GM12878 (cell line): Measurements from ENCODE around the gene CAMKK1. TPM values are rescaled to one million over a fixed set of nuclear protein-coding genes. Genes with fewer than 3 reads are reported as not detected.
A peak's percentile ranks its signal among the peaks of the same experiment; 100 is the strongest.

ENCODE experiments used
- CBX3 ChIP-seq: fragments of 200-600 bp; sonication (generic); IDR thresholded peaks from 2 replicates; pipeline ENCODE4 v1.6.1; 2016; ENCODE audit warnings: low read depth, borderline replicate concordance
- EGR1 ChIP-seq, 2 experiments: IDR thresholded peaks; 1 replicate in 1 of 2; 2 replicates in 1 of 2; pipeline ENCODE4 v1.6.1; 2011 to 2012; ENCODE audit warnings: low read depth in 2 of 2, low read length in 2 of 2, borderline replicate concordance in 1 of 2, mild to moderate bottlenecking in 1 of 2, moderate library complexity in 1 of 2
- GABPA ChIP-seq: IDR thresholded peaks from 2 replicates; pipeline ENCODE4 v1.6.1; 2014; ENCODE audit warnings: antibody characterized with exemption, low read depth, mild to moderate bottlenecking, inconsistent platforms
- IKZF1 ChIP-seq: fragments of 450-650 bp; conservative IDR thresholded peaks from 2 replicates; pipeline ENCODE4 v1.6.1; 2017; ENCODE audit warnings: antibody characterized with exemption, mild to moderate bottlenecking
- JUNB ChIP-seq: IDR thresholded peaks from 2 replicates; pipeline ENCODE4 v1.6.1; 2016; ENCODE audit warnings: antibody characterized with exemption, mild to moderate bottlenecking
- LARP7 ChIP-seq: fragments of 450-650 bp; IDR thresholded peaks from 2 replicates; pipeline ENCODE4 v1.6.1; 2017; ENCODE audit warnings: mild to moderate bottlenecking
- MEF2B ChIP-seq: fragments of 450-650 bp; IDR thresholded peaks from 2 replicates; pipeline ENCODE4 v1.6.1; 2018; ENCODE audit warnings: mild to moderate bottlenecking, moderate library complexity; ENCODE audit not compliant: partially characterized antibody, poor library complexity, severe bottlenecking
- NFIC ChIP-seq: IDR thresholded peaks from 2 replicates; pipeline ENCODE4 v1.6.1; 2012; ENCODE audit warnings: low read depth, mild to moderate bottlenecking, inconsistent platforms, low read length, moderate library complexity
- PAX8 ChIP-seq: fragments of 450-650 bp; IDR thresholded peaks from 2 replicates; pipeline ENCODE4 v1.6.1; 2017; ENCODE audit warnings: mild to moderate bottlenecking, moderate library complexity
- PML ChIP-seq: IDR thresholded peaks from 2 replicates; pipeline ENCODE4 v1.6.1; 2012; ENCODE audit warnings: low read length, inconsistent platforms
- RBBP5 ChIP-seq: fragments of 200-600 bp; sonication (generic); conservative IDR thresholded peaks from 2 replicates; pipeline ENCODE4 v1.6.1; 2016
- RELA ChIP-seq: fragments of 450-650 bp; IDR thresholded peaks from 2 replicates; pipeline ENCODE4 v1.8.0; 2014; ENCODE audit warnings: borderline replicate concordance; ENCODE audit not compliant: partially characterized antibody
- SIX5 ChIP-seq: IDR thresholded peaks from 2 replicates; pipeline ENCODE4 v1.6.1; 2011; ENCODE audit warnings: mild to moderate bottlenecking, low read depth, low read length, moderate library complexity; ENCODE audit not compliant: severe bottlenecking
- SMAD5 ChIP-seq: IDR thresholded peaks from 2 replicates; pipeline ENCODE4 v1.6.1; 2016; ENCODE audit warnings: antibody characterized with exemption, low read depth
- SMC3 ChIP-seq: IDR thresholded peaks from 2 replicates; pipeline ENCODE4 v1.6.1; 2011; ENCODE audit warnings: low read length, improper control_type of control experiment, borderline replicate concordance
- ZBED1 ChIP-seq: IDR thresholded peaks from 2 replicates; pipeline ENCODE4 v1.6.1; 2016; ENCODE audit warnings: borderline replicate concordance
- ZNF24 ChIP-seq: fragments of 450-650 bp; IDR thresholded peaks from 2 replicates; pipeline ENCODE4 v1.6.1; 2017; ENCODE audit warnings: antibody characterized with exemption, mild to moderate bottlenecking
- ZZZ3 ChIP-seq: IDR thresholded peaks from 2 replicates; pipeline ENCODE4 v1.6.1; 2011; ENCODE audit warnings: low read depth; ENCODE audit not compliant: control insufficient read depth, insufficient read length
- polyA plus RNA-seq, 11 experiments: library from polyadenylated mRNA; depleted of rRNA in 4 of 11; unstranded in 6 of 11; stranded (reverse) in 5 of 11; fragments of >200 nt; fragmentation: Nextera tagmentation in 4 of 11; fragmentation: Illumina TruSeq in 1 of 11; extraction: Ambion mirVana in 4 of 11; extraction: Trizol in 1 of 11; gene quantifications; 1 replicate in 1 of 11; 2 replicates in 10 of 11; pipeline versions ENCODE4 v1.2.1 to v1.2.3, GENCODE V29; 2011 to 2016; ENCODE audit warnings: inconsistent platforms in 2 of 11, missing spikeins in 2 of 11, low read depth in 1 of 11
- total RNA-seq, 4 experiments: library from RNA; depleted of rRNA in 3 of 4; stranded (reverse); fragments of >200 nt in 3 of 4; fragmentation: Illumina TruSeq in 1 of 4; extraction: Trizol in 1 of 4; gene quantifications; 2 replicates each; pipeline versions ENCODE4 v1.2.1 to v1.2.3, GENCODE V29; 2013 to 2021
- TF ChIP-seq, protein P1 (sequence below): IDR thresholded peaks from 2 replicates; pipeline ENCODE4 v1.6.1; 2012; ENCODE audit warnings: mild to moderate bottlenecking, low read depth, low read length
- TF ChIP-seq, protein P2 (sequence below): IDR thresholded peaks from 2 replicates; pipeline ENCODE4 v1.6.1; 2011; ENCODE audit warnings: low read depth, low read length, improper control_type of control experiment, borderline replicate concordance
- TF ChIP-seq, protein P3 (sequence below): fragments of 450-650 bp; IDR thresholded peaks from 2 replicates; pipeline ENCODE4 v1.6.1; 2017; ENCODE audit warnings: borderline replicate concordance
- TF ChIP-seq, protein P4 (sequence below): fragments of 450-650 bp; IDR thresholded peaks from 2 replicates; pipeline ENCODE4 v1.6.1; 2014; ENCODE audit warnings: mild to moderate bottlenecking
- TF ChIP-seq, protein P5 (sequence below): fragments of 450-650 bp; IDR thresholded peaks from 2 replicates; pipeline ENCODE4 v1.6.1; 2016; ENCODE audit warnings: mild to moderate bottlenecking

Gene CAMKK1
- total and polyA plus RNA-seq, 10 of the 15 experiments (the other 5 are each of a cell fraction or from before 2014, with no cell fraction given), result 0.06 to 0.84 (median 0.37) TPM

DNA sequence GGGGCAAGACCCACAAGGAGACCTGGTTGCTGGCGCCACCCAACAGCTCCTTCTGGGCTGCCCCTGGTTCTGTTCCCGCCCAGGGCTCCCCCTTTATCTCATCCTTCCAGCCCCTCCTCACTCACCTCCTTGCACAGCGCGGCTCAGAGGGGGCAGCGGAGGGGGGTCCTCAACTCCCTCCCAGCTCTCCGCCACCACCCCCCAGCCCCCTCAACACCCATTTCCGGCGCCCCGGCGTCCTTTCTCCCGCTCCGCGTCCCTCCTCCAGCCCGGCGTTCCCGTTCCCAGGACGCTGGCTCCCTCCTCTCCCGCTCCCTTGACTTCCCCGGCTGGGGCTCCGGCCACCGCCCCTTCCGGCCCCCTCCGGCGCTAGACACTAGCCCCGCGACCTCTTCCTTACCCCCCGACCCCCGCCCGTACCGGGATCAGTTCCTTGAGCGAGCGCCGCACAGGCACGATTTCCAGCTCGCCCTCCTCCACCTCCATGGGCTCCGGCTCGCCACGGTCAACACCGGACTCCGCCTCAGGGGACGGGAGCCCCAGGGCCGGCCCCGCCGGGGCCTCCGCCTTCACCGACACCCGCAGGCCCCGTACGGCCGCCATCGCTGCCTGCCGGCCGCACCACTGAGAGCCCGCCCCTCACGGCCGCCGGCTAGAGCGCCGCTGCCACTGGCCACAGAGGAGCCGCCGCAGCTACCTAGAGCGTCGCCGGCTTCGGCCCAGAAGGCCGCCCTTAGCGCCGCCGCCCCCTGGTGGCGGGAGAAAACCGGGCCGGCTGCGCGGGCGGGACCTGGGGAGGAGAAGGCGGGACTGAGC is 47.0 kb downstream of the CAMKK1 start, which contains the start of gene NCBP3 (continued):
- TF ChIP-seq, protein P1, sequence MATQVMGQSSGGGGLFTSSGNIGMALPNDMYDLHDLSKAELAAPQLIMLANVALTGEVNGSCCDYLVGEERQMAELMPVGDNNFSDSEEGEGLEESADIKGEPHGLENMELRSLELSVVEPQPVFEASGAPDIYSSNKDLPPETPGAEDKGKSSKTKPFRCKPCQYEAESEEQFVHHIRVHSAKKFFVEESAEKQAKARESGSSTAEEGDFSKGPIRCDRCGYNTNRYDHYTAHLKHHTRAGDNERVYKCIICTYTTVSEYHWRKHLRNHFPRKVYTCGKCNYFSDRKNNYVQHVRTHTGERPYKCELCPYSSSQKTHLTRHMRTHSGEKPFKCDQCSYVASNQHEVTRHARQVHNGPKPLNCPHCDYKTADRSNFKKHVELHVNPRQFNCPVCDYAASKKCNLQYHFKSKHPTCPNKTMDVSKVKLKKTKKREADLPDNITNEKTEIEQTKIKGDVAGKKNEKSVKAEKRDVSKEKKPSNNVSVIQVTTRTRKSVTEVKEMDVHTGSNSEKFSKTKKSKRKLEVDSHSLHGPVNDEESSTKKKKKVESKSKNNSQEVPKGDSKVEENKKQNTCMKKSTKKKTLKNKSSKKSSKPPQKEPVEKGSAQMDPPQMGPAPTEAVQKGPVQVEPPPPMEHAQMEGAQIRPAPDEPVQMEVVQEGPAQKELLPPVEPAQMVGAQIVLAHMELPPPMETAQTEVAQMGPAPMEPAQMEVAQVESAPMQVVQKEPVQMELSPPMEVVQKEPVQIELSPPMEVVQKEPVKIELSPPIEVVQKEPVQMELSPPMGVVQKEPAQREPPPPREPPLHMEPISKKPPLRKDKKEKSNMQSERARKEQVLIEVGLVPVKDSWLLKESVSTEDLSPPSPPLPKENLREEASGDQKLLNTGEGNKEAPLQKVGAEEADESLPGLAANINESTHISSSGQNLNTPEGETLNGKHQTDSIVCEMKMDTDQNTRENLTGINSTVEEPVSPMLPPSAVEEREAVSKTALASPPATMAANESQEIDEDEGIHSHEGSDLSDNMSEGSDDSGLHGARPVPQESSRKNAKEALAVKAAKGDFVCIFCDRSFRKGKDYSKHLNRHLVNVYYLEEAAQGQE, result no peak
- peak; percentile 32; the same call in 1 of the 2 replicates for TF ChIP-seq ZBED1
- no peak for TF ChIP-seq JUNB
- TF ChIP-seq RBBP5, result no peak
- peak; percentile 58 for TF ChIP-seq SIX5
- TF ChIP-seq MEF2B, result peak; percentile 54
- TF ChIP-seq GABPA, result no peak
- peak; percentile 96 for TF ChIP-seq LARP7
- peak; percentile 76; the same call in 1 of the 2 replicates for TF ChIP-seq PML
- no peak for TF ChIP-seq CBX3
- TF ChIP-seq, protein P2, sequence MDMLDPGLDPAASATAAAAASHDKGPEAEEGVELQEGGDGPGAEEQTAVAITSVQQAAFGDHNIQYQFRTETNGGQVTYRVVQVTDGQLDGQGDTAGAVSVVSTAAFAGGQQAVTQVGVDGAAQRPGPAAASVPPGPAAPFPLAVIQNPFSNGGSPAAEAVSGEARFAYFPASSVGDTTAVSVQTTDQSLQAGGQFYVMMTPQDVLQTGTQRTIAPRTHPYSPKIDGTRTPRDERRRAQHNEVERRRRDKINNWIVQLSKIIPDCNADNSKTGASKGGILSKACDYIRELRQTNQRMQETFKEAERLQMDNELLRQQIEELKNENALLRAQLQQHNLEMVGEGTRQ, result no peak
- no peak for TF ChIP-seq ZZZ3
- no peak for TF ChIP-seq PAX8
- TF ChIP-seq SMC3, result peak; percentile 35; the same call in 1 of the 2 replicates
- TF ChIP-seq, protein P3, sequence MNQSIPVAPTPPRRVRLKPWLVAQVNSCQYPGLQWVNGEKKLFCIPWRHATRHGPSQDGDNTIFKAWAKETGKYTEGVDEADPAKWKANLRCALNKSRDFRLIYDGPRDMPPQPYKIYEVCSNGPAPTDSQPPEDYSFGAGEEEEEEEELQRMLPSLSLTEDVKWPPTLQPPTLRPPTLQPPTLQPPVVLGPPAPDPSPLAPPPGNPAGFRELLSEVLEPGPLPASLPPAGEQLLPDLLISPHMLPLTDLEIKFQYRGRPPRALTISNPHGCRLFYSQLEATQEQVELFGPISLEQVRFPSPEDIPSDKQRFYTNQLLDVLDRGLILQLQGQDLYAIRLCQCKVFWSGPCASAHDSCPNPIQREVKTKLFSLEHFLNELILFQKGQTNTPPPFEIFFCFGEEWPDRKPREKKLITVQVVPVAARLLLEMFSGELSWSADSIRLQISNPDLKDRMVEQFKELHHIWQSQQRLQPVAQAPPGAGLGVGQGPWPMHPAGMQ, result no peak
- no peak for TF ChIP-seq NFIC
- TF ChIP-seq IKZF1, result peak; percentile 92
- peak; percentile 80 for TF ChIP-seq RELA
- TF ChIP-seq, protein P4, sequence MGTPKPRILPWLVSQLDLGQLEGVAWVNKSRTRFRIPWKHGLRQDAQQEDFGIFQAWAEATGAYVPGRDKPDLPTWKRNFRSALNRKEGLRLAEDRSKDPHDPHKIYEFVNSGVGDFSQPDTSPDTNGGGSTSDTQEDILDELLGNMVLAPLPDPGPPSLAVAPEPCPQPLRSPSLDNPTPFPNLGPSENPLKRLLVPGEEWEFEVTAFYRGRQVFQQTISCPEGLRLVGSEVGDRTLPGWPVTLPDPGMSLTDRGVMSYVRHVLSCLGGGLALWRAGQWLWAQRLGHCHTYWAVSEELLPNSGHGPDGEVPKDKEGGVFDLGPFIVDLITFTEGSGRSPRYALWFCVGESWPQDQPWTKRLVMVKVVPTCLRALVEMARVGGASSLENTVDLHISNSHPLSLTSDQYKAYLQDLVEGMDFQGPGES, result 0 out of 2 replicates have a peak, but pooled peaks have one; percentile 24
- peak; percentile 68 for TF ChIP-seq SMAD5
- TF ChIP-seq, protein P5, sequence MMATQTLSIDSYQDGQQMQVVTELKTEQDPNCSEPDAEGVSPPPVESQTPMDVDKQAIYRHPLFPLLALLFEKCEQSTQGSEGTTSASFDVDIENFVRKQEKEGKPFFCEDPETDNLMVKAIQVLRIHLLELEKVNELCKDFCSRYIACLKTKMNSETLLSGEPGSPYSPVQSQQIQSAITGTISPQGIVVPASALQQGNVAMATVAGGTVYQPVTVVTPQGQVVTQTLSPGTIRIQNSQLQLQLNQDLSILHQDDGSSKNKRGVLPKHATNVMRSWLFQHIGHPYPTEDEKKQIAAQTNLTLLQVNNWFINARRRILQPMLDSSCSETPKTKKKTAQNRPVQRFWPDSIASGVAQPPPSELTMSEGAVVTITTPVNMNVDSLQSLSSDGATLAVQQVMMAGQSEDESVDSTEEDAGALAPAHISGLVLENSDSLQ, result no peak
- TF ChIP-seq EGR1 (IDR thresholded peaks at IDR 0.05; ENCODE audit: borderline replicate concordance in 1 of 2, low read depth in 2 of 2, low read length in 2 of 2), result peak in 1 of 2 experiments; percentile 96; a peak in 2 of 3 replicates
- TF ChIP-seq ZNF24, result peak; percentile 91
